OCI-LY3 (cell line): ENCODE data around the gene LRRC39.

Experiments used
- EZH2phosphoT487 ChIP-seq: fragments of 200-600 bp; shearing (Covaris generic); IDR thresholded peaks from 2 replicates; pipeline ENCODE4 v1.6.1; 2018; ENCODE audit warnings: antibody characterized with exemption, mixed run types, low read depth
- TF ChIP-seq, protein P1 (sequence below): fragments of 200-600, 300-600 bp; sonication (generic); IDR thresholded peaks from 2 replicates; pipeline ENCODE4 v1.5.1; 2014; ENCODE audit warnings: antibody characterized with exemption, low read length, low read depth

DNA sequence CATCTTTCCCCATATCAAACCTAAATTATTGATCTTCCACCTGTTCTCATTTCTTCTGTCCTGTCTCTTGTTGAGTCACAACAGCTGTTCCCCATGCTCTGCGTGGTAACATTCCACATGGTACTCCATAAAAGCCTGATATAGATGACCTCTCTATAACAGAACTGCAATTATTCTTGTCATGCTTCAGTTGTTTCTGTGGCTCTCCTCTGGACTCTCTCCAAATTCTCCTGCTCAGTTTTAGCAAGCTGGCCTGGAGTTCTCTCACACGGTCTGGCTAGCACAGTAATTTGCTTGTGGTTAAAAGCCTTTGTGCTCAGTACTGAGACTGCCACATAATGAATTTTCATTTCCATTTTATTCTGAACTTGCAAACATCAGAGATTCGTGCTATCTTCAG, 10.6 kb upstream of the LRRC39 start:
- TF ChIP-seq, protein P1, sequence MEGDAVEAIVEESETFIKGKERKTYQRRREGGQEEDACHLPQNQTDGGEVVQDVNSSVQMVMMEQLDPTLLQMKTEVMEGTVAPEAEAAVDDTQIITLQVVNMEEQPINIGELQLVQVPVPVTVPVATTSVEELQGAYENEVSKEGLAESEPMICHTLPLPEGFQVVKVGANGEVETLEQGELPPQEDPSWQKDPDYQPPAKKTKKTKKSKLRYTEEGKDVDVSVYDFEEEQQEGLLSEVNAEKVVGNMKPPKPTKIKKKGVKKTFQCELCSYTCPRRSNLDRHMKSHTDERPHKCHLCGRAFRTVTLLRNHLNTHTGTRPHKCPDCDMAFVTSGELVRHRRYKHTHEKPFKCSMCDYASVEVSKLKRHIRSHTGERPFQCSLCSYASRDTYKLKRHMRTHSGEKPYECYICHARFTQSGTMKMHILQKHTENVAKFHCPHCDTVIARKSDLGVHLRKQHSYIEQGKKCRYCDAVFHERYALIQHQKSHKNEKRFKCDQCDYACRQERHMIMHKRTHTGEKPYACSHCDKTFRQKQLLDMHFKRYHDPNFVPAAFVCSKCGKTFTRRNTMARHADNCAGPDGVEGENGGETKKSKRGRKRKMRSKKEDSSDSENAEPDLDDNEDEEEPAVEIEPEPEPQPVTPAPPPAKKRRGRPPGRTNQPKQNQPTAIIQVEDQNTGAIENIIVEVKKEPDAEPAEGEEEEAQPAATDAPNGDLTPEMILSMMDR = no peak
- TF ChIP-seq EZH2phosphoT487 = no peak
